Measurements from ENCODE around the gene SLC16A7. TPM values are rescaled to one million over a fixed set of nuclear protein-coding genes. Genes with fewer than 3 reads are reported as not detected.
"Not testable (repeated sequence)": the region's sequence is repeated elsewhere in the genome, so short reads cannot be mapped to it uniquely, and the experiment has no call there.

SLC16A7 gene
- total RNA-seq, 1 experiment from 2014 or later: 2.7 TPM

- Histone ChIP-seq H3K4me3 (no peak overlapping the region), H3K4me1 (replicated peaks; ENCODE audit: insufficient read depth) (peaks cover 4% of the 10 kb centered on the region; the same call in 1 of the 2 replicates), H3K27me3 (ENCODE audit: insufficient read depth, low read depth) (peaks cover 8% of the 10 kb centered on the region; the same call in 1 of the 2 replicates), H4K20me1 (ENCODE audit: insufficient read depth) (no peaks in the 10 kb centered on the region), H3K9me3 (ENCODE audit: insufficient read depth, low read depth) (no peaks in the 10 kb centered on the region), H3K9me2 (ENCODE audit: insufficient read depth) (no peaks in the 10 kb centered on the region), H2AFZ (no peak overlapping the region), H3K36me3 (ENCODE audit: low read depth) (no peaks in the 10 kb centered on the region), H3K27ac (no peak overlapping the region), H3F3A (ENCODE audit: insufficient read depth, low read depth) (peaks cover 10% of the 10 kb centered on the region; the same call in 1 of the 2 replicates), H3K79me2 (ENCODE audit: low read depth) (no peaks in the 10 kb centered on the region), H3K4me2 (no peak overlapping the region)
- POLR2A ChIA-PET (ENCODE audit: unreplicated experiment): no interaction called here
- intact Hi-C loops (cut with micrococcal nuclease; ENCODE audit: unreplicated experiment): no loop called here
- CTCF ChIA-PET: no interaction called here
- BruUV-seq (replicated peaks): no TSS peak
- DNase-seq: no peak
- TF ChIP-seq EZH2 (IDR thresholded peaks at IDR 0.05; ENCODE audit: low read depth) (no peak), CTCF (conservative IDR thresholded peaks at IDR 0.05) (no peak)
Observed at GRCh38 chr12:59600171-59600570, 4.3 kb downstream of the SLC16A7 start.

- ChIA-PET CTCF (no interaction called here), POLR2A (ENCODE audit: unreplicated experiment) (no interaction called here)
- no peak for TF ChIP-seq CTCF (conservative IDR thresholded peaks at IDR 0.05)
- no peak for TF ChIP-seq EZH2 (IDR thresholded peaks at IDR 0.05; ENCODE audit: low read depth)
Observed at GRCh38 chr12:59603754-59604153, 7.9 kb downstream of the SLC16A7 start.

GRCh38 chr12:59612823-59613434 is 17.1 kb downstream of the SLC16A7 start:
- intact Hi-C loops (cut with micrococcal nuclease; ENCODE audit: unreplicated experiment); H4K20me1 ChIP-seq (ENCODE audit: insufficient read depth); H3F3A ChIP-seq (ENCODE audit: insufficient read depth, low read depth); H3K36me3 ChIP-seq (ENCODE audit: low read depth); CTCF ChIA-PET; H3K27me3 ChIP-seq (ENCODE audit: insufficient read depth, low read depth); H3K9me3 ChIP-seq (ENCODE audit: insufficient read depth, low read depth); H3K4me2 ChIP-seq; H3K79me2 ChIP-seq (ENCODE audit: low read depth); H3K27ac ChIP-seq; H3K4me3 ChIP-seq; DNase-seq; H3K4me1 ChIP-seq (replicated peaks; ENCODE audit: insufficient read depth); H2AFZ ChIP-seq; BruUV-seq (replicated peaks); POLR2A ChIA-PET (ENCODE audit: unreplicated experiment); H3K9me2 ChIP-seq (ENCODE audit: insufficient read depth): not testable (repeated sequence)

More at GRCh38 chr12:59603754-59604153, 7.9 kb downstream of the SLC16A7 start:
- Histone ChIP-seq H3K4me2 (no peak overlapping the region), H3K27ac (no peak overlapping the region), H3K4me1 (replicated peaks; ENCODE audit: insufficient read depth) (no peaks in the 10 kb centered on the region), H3F3A (ENCODE audit: insufficient read depth, low read depth) (no peaks in the 10 kb centered on the region), H3K9me2 (ENCODE audit: insufficient read depth) (no peaks in the 10 kb centered on the region), H4K20me1 (ENCODE audit: insufficient read depth) (no peaks in the 10 kb centered on the region), H3K36me3 (ENCODE audit: low read depth) (no peaks in the 10 kb centered on the region), H3K27me3 (ENCODE audit: insufficient read depth, low read depth) (no peaks in the 10 kb centered on the region), H3K4me3 (no peak overlapping the region), H3K79me2 (ENCODE audit: low read depth) (no peaks in the 10 kb centered on the region), H2AFZ (no peak overlapping the region), H3K9me3 (ENCODE audit: insufficient read depth, low read depth) (no peaks in the 10 kb centered on the region)
- no TSS peak for BruUV-seq (replicated peaks)
- no peak for DNase-seq
- intact Hi-C loops (cut with micrococcal nuclease; ENCODE audit: unreplicated experiment): no loop called here
